Keratinocyte (primary cell): ENCODE data around the gene GCKR.

Source experiments
- EZH2 ChIP-seq: IDR thresholded peaks from one replicate; pipeline ENCODE4 v1.6.1; 2012; ENCODE audit warnings: inconsistent platforms, mild to moderate bottlenecking, low read length, moderate library complexity
- TF ChIP-seq, protein P1 (sequence below), 3 experiments: IDR thresholded peaks in 1 of 3; conservative IDR thresholded peaks in 1 of 3; optimal IDR thresholded peaks in 1 of 3; 2 replicates in 2 of 3; 3 replicates in 1 of 3; pipeline versions ENCODE3 to v1.5.1; 2011; ENCODE audit warnings: low read length in 3 of 3, mild to moderate bottlenecking in 3 of 3, moderate library complexity in 2 of 3, control low read depth in 1 of 3, inconsistent platforms in 1 of 3; ENCODE audit not compliant: insufficient read depth in 2 of 3; ENCODE audit errors: extremely low read depth in 1 of 3

DNA sequence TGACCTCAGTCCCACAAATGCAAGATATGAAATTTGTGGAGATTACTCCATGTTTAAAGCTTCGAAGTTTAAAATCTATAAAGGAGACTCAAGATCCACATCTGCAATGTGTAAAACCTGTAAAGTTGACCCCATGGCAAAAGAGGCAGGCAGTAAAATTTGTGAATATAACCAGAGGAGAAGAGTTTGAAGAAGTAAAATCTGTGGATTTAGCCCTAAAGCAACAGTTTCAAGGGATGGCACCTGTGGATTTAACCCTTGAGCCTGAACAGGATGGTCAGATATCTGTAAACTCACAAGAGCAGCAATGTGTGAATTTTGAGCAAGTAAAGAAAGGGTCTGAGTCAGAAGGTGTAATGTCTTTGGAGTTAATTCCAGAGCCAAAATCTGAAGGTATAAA lies 75.0 kb downstream of the GCKR start:
- no peak for TF ChIP-seq EZH2
- TF ChIP-seq, protein P1, sequence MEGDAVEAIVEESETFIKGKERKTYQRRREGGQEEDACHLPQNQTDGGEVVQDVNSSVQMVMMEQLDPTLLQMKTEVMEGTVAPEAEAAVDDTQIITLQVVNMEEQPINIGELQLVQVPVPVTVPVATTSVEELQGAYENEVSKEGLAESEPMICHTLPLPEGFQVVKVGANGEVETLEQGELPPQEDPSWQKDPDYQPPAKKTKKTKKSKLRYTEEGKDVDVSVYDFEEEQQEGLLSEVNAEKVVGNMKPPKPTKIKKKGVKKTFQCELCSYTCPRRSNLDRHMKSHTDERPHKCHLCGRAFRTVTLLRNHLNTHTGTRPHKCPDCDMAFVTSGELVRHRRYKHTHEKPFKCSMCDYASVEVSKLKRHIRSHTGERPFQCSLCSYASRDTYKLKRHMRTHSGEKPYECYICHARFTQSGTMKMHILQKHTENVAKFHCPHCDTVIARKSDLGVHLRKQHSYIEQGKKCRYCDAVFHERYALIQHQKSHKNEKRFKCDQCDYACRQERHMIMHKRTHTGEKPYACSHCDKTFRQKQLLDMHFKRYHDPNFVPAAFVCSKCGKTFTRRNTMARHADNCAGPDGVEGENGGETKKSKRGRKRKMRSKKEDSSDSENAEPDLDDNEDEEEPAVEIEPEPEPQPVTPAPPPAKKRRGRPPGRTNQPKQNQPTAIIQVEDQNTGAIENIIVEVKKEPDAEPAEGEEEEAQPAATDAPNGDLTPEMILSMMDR (optimal IDR thresholded peaks at IDR 0.05 in 1 of 3, IDR thresholded peaks at IDR 0.05 in 1 of 3, conservative IDR thresholded peaks at IDR 0.05 in 1 of 3; ENCODE audit: extremely low read depth in 1 of 3, insufficient read depth in 2 of 3, low read length in 3 of 3) = no peak
